Measurements from ENCODE around the gene DCHS2.

Gene DCHS2

GRCh38 chr4:154450966-154451365 lies 40.6 kb downstream of the DCHS2 start:
- DNase-seq (ENCODE audit: low read depth in 3 of 3), result no peak

DNA sequence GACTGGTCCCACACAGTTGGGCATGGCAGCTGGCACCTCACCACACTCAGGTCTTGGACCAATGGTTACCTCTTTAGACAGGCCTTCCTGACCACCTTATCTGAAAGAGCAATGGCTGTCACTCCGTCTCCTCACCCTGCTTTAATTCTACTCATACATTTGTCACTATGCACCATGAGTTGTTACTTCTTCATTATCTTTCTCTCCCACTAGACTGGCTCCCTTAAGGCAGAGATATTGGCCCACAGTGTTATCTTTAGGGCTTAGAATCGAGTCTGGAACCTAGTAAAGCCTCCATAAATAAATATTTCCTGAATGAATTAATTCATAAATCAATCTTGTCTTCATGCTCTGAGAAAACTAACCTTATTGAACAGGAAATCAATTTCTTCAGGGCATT lies 46.6 kb downstream of the DCHS2 start:
- no peak for DNase-seq (ENCODE audit: low read depth in 3 of 3)

DNA sequence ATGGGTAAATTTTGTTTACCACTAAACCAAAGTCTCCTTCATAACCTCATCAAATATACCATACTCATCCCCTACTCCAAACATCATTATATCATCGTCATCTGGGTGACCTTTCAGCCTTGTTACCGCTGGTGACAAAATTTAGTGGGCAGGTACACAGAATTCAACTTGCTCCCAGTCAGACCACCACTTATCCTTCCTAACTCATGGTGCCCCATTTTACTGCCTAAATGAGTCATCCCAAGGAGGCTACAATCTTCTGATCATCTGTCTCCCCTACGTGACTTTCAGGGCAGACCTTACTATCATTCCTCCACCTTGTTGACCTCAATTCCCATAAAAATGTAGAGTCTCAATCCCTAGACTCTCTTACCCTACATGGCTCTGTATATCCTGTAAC lies 49.6 kb downstream of the DCHS2 start:
- no peak for DNase-seq (ENCODE audit: low read depth in 3 of 3)

- no peak for DNase-seq (ENCODE audit: low read depth in 3 of 3)
These were observed 50.5 kb downstream of the DCHS2 start for GRCh38 chr4:154441124-154441523.

DNA sequence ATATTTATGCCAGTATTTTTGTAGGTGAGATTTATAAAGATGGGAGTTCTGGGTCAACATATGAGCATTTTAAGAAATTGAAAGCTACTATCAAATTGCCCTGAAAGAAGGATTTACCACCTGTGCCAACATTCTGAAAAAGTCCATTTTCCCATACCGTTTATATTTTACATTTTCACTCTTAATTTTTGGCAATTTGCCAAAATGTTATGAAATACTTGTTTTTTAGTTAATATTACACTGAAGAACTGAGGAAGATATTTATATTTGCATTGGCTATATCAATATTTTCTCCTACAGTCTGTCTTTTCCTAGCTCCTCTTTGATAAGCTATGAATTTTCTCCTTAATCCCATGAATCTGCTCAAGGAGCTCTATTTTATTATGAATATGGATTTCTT lies 52.4 kb downstream of the DCHS2 start:
- DNase-seq (ENCODE audit: low read depth in 3 of 3), result no peak

- DNase-seq (ENCODE audit: low read depth in 3 of 3), result no peak
These were observed 55.7 kb downstream of the DCHS2 start for GRCh38 chr4:154435895-154436294.

DNA sequence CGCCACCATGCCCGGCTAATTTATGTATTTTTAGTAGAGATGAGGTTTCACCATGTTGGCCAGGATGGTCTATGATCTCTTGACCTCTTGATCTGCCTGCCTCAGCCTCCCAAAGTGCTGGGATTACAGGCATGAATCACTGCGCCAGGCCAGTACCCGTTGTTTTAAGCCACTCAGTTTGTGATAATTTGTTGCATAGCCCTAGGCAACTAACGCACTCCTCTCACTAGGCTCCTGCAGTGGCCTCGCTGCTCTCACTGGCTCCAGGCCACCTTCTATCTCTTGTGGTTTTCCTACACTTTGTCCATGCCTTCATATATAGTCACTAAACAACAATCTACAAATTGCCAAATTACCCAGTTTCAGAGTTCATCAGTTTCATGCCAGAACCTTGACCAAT lies 58.1 kb downstream of the DCHS2 start:
- DNase-seq (ENCODE audit: low read depth in 3 of 3), result no peak

- no peak for DNase-seq (ENCODE audit: low read depth in 3 of 3)
These were observed 62.4 kb downstream of the DCHS2 start for GRCh38 chr4:154429176-154429575.

DNA sequence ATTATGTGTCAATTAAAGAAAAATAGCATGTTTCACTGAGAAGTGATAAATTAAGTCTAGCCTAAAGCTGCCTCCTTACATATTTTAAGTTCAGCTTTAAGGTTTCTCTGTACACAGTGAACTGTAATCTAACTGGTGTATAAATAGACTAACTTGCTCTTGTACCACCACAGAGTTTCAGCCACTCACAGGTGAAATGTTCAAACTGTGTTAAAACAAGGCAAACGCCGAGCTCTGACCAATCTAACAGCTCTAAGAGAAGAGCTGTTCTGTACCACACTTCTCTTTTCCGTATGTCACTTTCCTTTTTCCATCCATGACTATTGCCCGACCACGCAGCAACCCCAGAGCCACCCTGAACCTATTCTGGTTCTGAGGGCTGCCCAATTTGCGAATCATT lies 64.5 kb downstream of the DCHS2 start:
- no peak for DNase-seq (ENCODE audit: low read depth in 3 of 3)

DNA sequence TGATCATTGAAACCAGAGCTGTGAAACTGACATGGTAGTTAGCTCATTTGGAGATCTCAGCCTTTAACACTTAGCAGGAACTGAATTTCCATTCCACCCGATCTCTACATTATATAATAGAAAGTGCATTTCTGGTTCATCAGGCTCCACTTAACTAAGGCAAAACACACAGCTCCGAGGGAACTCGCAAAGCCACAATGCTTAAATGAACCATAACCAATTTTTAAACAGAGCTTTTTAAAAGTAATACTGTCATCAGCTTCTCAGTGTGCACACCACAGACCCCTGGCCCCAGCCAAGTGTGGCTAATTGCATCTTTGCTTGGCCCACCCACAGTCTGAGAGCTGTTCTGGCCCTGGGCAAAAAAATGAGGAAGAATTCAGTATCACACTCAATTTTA lies 66.1 kb downstream of the DCHS2 start:
- no peak for DNase-seq (ENCODE audit: low read depth in 3 of 3)

- no peak for DNase-seq (ENCODE audit: low read depth in 3 of 3)
These were observed 66.7 kb downstream of the DCHS2 start for GRCh38 chr4:154424810-154425484.

GRCh38 chr4:154422152-154422551 lies 69.4 kb downstream of the DCHS2 start:
- no peak for DNase-seq (ENCODE audit: low read depth in 3 of 3)

DNA sequence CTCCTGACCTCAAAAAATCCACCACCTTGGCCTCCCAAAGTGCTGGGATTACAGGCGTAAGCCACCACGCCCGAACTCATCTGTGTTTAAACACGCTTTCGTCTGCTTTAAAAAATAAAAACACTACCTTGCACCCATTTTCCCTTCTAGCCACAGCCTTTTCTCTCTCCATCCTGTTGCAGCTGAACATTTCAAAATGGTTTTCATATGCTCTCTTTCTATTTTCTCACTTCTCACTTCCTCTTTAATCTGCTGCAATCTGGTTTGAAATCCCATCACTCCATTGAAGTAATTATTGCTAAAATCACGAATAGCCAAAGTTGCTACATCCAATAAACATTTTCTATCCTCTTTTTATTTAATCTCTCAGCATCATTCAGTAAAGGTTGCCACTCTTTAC lies 70.0 kb downstream of the DCHS2 start:
- DNase-seq (ENCODE audit: low read depth in 3 of 3), result no peak

DNA sequence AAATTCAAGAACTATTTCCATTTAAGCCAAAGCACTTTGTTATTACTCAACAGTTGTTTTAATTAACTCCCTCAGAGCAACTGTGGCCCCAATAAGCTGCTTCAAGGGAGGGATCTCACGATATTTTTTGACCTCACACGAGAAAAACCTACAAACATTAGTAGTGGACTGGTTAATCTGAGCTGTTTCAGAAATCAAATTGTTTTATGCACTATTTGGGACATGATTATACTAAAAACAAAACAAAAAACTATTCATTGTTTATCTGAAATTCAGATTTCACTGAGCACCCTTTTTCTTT lies 74.3 kb downstream of the DCHS2 start:
- no peak for DNase-seq (ENCODE audit: low read depth in 3 of 3)

DNA sequence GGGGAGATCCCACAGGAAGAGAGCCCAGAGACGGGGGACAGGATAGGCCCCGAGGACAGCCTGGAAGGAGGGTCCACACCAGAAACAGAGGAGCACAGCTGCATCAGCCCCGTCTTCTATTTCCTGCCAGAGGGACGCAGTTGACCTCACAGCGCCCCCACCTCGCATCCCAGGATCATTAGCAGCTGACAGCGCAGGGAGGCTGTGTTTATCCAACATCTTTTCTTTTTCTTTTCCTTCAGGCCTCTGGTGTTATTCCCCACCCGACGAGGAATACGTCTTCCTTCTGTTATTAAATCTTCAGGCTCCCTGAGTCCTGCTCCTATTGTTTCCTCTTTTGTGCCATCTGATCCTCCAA lies 75.4 kb downstream of the DCHS2 start:
- no peak for DNase-seq (ENCODE audit: low read depth in 3 of 3)

- DNase-seq (ENCODE audit: low read depth in 3 of 3), result no peak
These were observed 76.3 kb downstream of the DCHS2 start for GRCh38 chr4:154415313-154415712.

- no peak for DNase-seq (ENCODE audit: low read depth in 3 of 3)
These were observed 76.8 kb downstream of the DCHS2 start for GRCh38 chr4:154414796-154415195.

DNA sequence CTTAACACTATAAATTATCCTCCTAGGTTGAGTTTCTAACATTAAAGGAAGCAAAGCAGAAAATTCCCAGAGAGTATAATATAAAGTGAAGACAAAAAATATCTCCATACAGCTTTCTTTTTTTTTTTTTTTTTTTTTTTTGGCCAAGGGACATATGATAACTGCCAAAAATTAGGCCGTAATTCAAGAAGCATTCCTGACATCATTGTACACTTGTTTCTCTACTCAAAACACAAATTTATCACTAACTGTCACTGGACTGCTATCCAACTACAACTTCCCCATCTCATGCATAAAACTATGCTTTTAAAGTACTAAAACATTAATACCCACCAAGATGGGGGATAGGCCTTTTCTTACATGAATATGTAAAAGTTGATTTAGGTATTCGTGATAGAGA lies 77.2 kb downstream of the DCHS2 start:
- no peak for DNase-seq (ENCODE audit: low read depth in 3 of 3)

- no peak for DNase-seq (ENCODE audit: low read depth in 3 of 3)
These were observed 84.2 kb downstream of the DCHS2 start for GRCh38 chr4:154407443-154407842.

DNA sequence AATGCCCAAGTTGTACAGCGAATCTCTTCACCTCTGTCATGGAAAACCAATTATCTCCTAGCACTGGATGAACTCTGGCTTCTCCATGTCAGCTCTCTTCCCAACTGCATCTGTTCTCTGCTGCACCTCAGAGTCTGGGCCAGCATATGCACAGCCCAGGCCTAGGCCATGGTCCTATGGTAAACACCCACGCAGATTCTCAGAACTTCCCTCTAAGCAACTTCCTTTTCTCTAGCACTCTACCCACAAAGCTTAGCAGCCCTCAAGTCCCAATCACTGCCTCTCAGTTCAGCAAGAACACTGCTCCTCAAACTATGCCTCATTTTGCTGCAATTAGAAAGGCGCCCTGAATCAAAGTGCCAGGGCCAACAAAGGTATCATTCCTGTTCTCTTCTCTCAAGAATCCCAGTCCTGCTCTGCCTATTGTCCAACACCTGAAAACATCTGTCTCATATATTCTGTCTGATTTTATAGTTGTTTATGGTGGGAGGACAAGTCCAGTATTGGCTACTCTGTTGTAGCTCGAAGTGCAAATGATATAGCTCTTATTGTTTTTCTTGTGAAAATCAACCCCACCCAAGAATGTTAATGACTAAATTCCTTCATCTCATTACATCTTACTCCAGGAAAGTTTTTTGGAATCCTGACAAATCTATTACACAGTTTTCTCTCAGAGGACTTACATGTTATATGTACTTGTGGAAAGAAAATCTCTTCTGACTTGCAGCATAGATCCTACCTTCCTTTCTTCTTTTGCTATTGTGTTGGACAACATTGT lies 85.4 kb downstream of the DCHS2 start:
- DNase-seq (ENCODE audit: low read depth in 3 of 3), result no peak

GRCh38 chr4:154399259-154399974 lies 92.2 kb downstream of the DCHS2 start:
- DNase-seq (ENCODE audit: low read depth in 3 of 3), result no peak

GRCh38 chr4:154390324-154390723 lies 101.3 kb downstream of the DCHS2 start:
- no peak for DNase-seq (ENCODE audit: low read depth in 3 of 3)

DNA sequence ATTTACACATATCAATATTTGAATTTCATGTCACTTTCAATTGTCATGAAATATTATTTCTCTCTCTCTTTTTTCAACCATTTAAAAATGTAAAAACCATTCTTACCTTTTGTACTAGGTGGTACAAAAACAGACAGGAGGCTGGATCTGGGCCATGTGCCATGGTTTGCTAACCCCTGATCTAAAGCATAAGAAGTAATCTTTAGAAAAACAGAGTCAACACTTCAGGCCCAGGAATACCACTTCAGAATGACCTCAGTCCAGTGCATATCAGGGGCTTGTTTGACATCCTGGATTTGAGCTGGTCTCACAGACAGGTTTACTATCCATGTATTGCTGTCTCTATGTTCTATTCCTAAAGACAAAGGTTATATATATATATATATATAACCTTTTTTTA lies 102.5 kb downstream of the DCHS2 start:
- no peak for DNase-seq (ENCODE audit: low read depth in 3 of 3)

Measured in stimulated activated CD4-positive, alpha-beta T cell treated with anti-CD3 and anti-CD28 coated beads, TNF-alpha, amount 100 ng/mL, for 48 hours (primary cell).